ENCODE data around the gene HOXB8.

HOXB8 gene

DNA sequence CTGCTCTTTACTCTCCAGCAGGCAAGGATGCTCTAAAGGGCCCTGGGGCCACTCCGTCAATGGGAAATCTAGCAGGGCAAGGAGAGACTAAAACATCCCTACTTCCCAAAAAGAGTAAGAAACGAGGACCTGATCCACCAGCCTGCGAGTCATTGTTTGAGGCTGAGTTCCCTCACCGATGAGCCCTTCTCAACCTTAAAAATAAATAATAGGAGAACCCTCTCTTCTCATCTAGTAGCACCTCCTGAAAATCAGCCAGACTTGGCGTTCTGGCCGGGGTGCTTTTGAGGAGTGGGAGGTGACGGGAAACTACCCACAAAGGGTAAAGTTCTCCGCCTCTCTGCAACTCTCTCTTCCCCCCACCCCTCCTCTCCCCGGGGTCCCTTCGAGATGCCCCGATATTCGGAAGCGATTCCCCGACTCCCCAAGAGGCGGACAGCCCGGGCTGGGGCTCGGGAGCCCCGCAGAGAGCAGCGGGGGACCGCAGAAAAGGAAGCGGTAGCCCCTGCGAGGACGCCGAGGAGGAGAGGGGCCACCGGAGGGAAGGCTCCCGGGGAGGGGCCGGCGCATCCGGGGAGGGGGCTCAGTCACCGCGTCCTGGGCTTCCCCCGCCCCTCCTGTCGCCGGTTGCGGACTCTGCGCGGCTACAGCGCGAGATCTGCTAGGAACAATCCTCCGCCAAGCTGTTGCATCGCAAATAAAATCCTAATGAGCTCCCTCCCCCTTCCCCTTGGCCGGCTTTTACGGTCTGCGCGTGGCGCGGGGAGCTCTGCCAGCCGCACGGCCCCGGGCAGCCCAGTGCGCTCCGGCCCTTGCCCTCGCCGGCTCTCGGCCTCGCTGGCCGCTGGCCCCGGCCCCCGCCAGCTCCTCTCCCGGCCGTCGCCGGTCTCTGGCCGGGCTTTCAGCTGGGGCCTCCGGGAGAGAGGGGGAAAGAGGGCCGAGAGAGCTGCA, 9.7 kb upstream of the HOXB8 start:
- no peak for DNase-seq (ENCODE audit: low read depth)

DNA sequence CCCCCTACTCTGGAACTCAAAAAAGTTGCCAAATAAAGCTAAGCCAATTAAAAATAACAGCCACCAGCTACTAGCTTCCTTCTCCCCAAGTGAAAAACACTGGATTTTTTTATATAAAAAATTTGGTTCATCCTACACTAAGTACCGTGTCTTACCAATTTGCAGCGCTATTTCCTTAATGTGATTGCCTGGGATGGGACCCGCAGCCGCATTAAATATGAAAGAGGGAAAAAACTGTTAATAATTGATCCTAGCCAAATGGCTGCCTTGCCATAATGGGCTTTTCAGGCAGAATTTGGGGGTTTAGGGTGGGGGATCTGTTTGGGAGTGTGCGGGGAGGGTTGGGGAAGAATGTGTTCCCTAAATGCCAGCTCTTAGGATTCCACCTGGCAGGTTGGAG, 9.0 kb upstream of the HOXB8 start:
- no peak for DNase-seq (ENCODE audit: low read depth)

DNA sequence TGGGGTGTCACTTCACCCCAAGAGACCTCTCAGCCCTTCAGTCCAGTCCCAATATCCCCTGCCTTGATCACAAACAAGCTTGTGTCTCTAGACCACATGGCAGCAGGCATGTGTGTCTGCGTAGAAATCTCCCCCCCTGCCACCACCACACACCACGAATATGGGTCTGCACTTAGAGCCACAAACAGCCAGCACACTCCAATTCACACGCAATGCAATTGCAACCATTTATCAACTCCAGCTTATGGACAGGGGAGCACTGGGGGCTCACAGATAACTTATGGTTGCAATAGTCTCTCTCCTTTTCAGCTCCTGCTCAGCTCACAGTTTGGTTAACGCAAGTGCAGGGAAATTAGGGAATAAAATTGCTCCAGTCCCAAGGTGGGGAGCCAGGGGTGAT, 8.5 kb upstream of the HOXB8 start:
- no peak for DNase-seq (ENCODE audit: low read depth)

DNA sequence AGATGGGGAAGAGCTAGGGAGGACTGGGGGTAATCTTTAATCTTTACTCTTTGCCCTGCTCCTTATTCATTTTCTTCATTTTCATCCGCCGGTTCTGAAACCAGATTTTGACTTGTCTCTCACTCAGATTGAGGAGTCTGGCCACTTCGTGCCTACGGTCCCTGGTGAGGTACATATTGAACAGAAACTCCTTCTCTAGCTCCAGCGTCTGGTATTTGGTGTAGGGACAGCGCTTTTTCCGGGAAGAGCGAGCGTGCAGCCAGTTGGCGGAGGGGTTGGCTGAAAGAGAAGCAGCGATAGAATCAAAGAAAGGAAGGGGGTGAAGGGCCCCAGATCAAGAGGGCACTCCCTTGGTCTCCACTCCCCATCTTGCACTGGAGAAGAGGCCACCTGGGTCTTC, 7.8 kb upstream of the HOXB8 start:
- DNase-seq (ENCODE audit: low read depth) = no peak

DNA sequence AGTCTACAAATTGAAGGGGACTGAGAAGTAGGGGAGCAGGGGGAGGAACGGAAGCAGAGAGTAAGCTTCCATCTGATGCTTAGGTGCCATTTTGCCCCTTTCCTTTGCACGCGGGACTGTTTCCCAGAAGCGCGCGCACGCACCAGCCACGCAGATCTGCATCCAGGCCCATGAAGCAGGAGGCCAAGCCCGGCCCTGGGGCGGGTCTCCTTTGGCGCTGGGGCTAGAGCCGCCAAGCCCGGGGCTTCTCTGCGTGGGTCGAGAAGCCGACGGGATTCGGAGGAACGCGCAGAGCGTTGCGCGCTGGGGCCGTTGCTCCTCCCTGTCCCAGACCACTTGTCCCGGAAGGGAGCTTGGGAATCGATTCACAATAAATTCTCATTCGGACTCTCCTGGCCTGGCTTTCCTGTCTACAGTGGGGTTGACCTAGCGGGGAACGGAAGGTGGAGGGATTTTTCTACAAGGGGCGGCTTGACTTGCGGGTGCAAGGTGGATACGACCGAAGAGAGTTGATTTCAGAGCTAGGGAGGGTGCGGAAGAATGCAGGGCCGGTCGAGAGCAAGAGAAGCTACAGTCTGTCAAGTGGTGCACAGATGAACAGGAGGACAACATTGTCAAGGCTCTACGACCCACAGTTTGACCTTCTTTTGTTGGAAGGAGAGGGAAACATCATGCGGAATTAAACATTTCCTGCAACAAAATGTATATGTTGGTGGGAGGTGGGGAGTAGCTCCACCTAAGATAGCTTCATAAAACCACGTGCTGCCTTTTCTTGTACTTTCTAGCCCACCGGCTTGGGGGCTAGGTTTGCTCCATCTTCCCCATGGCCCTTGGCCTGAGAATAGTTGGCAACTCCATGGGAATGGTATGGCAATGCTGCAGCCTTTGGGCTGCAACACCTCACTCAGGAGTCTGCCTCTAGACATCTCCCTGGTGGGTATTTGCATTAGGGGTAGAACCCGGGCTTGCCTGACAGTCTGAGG, 6.6 kb upstream of the HOXB8 start:
- DNase-seq (ENCODE audit: low read depth) = no peak

DNA sequence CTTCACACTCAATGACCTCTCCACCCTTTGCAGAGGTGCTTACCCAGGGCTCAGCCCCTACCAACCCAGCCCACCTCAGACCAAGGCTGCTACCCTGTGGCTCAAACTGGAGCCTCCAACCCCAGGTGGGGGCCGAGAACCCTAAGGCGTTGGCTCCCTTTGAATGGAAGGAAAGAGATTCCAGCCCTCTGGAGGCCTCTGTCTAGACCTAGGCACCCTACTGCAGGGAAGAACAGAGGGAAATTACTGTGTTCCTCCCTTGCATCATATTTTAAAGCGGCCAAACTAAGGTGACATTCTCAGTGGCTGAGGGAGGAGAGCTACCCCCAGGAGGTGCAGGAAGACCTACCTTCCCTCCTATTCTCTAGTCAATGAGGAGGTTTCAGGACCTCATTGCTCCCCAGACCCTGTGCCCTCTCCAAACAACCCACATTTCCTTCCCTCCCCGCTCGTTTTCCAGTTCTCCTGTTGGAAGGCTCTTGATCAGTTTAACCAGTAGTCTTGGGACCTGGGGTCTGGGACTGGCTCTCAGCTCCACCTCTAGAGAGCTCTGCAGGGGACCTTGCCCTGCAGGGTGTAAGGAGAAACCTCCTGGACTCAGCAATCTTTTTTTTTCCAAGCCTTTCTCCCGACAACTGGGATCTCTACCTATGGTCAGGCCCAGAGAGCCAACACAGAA, 5.5 kb upstream of the HOXB8 start:
- DNase-seq (ENCODE audit: low read depth) = no peak

DNA sequence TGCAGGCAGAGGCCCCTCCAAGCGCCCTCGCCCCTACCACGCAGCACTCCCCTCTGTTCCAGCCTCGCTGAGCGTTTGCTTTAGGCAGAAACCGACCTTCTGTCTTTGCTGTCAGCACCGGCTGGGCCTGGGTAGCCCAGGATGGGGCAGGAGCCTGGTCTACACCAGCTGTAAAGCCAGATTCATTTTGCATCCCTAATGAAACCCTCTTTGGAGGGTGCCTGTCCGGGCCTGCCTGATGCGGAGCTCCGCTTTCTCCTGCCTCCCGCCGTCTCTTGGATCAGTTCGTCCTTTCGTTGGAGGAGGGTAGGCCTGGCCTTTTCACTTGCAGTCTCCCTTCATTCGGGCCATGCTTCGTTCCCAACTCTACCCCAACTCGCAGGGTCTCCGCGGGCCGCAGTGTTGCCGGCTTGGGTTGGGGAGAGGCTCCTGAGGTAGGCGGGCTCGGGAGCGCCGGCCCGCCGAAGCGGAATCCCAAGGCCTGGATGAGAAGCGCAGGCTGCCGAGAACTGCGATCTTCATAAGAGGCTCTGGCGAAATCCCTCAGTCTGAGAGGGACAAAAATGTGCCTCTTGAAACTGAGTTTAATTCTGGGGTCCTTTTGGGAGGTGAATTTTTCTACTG, 4.8 kb upstream of the HOXB8 start:
- DNase-seq (ENCODE audit: low read depth) = no peak

DNA sequence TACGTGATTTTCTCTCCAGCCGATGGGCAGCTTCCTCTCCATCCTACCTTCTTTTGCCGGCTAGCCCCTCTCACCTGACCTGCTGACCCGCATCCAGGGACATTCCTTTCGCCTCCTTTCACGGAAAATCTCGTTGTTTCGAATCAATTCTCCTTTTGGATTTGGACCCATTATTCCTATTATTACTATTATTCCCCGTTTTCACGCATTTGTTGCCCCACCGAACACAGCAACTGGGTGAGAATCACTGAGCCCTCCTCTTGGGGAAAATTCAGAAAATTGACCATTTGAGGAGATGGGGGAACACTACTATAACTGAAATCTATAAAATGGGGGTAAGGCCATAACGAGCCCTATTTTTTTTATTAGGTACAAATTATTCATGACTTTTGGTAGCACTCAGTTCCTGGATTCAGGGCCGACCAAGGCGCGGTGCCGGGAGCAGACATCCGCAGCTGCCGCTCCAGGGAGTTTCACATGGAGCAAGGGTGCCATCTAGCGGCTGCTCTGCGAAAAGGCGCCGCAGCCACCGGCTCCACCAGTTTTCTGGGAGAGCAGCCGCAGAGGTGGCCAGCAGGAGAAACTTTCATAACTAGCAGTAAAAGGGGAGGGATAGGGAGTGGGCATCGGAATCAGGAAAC, 3.3 kb upstream of the HOXB8 start:
- DNase-seq (ENCODE audit: low read depth) = no peak

DNA sequence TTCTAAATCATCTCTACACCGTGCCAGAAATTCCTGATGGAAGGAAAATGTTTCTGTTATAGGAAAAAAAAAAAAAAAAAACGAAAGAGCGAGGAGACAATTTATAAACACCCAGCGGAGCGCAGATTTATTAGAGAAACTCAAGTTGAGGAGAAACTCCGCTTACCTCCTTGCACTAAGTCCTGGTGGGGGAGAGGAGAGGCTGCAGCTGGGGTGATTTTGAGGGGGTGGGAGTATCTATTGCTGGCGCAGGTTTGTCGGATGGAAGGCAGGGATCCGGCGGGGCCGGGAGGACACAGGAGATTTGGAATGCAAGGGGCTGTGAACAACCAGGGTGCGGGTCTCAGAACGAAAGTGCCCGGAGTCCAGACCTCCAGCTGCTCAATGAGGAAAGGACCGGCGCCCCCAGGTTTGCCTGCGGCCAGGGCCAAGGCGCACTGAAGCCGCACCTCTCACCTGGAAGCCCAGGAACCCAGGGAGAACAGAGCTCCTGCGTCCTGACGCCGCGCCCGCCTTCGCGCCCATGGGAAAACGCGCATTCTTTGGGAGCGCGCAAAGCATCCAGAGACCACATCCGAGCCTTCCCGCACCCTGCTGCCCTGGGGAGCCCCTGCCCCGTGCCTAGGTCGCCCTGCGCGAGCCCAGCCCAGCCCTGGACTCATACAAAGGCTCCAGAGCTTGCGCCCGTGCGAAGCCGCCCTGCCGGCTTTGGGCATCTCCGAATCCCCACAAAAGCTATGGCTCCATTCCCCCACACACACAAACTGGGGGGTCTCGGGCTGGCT, 2.6 kb upstream of the HOXB8 start:
- no peak for DNase-seq (ENCODE audit: low read depth)

DNA sequence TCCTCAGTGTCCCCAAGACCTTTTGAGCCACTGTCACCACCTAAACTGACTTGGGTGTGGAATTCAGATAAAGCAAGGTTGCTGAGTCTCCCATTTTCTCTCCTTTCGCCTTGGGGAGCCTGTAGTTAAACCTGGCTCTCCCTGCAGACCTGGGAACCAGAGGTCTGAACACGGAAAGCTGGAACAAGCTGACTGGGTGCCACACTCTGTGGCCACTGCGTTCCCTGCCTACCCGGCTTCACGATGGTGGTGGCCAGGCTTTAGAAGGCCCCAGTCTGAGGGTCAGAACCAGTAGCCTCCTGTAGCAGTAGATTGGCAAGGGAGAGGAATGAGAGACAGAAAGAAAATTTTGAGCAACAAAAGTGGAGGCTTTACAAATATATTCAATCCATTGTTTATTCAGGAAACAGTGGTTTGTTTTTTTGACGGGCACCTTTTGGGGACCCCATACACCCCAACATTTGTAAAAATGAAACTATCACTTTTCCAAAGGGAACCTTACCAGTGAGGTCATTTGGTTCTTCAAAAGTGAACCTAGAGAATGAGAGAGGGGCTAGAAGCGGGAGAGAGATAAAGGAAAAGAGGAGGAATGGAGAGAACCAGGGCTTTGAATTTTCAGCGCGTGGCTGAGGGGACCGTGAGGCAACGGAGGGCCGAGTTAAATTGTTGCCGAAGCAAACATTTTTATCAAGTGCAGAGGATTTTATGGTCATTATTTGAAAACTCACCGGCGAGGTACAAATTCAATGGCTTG, 1.8 kb upstream of the HOXB8 start:
- DNase-seq (ENCODE audit: low read depth) = no peak

DNA sequence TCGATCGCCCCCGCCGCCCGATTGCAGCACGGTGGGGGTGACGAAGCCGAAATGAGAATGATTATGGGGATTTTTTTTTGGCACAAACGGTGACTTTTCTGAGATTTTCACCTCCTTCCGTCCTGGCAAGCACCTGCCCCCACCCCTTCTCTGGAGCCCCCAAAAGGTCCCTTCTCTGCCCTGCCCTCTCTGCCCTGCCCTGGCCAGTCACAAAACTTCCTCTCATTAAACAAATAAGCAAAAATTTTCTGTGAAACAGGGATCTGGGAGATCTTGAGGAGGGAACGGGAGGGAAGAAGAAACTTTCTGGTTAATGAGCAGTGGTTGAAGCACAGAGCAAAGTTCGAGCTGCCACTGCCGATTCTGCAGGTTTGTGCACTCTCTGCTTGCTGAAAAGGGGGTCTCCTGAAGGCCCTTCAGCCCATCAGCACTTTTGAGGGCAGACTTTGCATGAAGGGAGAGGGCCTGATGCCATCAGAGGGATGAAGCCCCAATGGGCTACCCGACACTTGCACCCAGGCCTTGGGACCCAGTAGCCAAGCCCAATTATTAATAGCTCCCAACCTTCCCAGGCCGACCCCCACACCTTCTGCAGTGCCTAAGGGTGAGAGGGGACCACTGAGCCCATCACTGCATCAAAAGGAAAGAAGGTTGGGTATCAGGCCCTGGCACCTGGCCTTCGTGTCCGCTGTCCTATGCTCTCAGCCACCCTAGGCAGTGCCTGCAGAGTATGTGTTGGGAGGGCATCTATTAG, 1.0 kb upstream of the HOXB8 start:
- DNase-seq (ENCODE audit: low read depth) = no peak

DNA sequence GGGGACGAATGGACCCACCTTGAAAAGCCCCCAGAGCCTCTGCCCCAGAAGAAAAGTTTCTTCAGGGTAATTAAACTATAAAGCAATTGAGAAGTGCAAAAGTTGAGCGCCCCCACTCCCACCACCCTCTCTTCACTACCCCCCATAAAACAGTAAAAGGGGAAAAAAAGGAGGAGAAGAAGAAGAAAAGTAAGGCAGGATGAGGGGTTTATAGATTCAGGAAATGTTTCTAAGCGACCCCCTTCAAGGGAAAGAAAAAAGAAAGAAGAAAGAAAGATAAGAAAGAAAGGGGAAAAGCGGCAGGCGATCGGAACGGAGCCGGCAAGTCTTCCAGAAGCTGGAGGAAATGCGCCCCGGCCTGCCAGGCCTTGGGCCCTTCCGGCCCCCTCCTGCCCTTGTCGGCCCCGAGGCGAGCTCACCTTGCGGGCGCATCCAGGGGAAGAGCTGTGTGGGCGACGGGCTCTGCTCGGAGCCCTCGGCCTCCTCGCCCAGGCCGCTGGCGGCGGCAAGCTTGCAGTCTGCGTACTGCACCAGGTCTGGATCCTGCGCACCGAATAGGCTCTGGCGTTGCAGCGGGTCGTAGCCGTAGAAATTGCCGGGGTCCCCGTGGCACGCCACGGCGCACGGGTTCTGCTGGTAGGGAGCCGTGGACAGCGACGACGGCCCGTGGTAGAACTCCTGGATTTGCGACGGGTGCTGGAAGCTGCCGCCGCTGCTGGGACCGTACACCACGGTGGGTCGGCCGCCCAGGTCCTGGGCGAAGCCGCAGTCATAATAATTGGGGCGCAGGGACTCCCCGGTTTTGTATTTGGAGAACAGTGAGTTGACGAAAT, 1.0 kb downstream of the HOXB8 start:
- no peak for DNase-seq (ENCODE audit: low read depth)

DNA sequence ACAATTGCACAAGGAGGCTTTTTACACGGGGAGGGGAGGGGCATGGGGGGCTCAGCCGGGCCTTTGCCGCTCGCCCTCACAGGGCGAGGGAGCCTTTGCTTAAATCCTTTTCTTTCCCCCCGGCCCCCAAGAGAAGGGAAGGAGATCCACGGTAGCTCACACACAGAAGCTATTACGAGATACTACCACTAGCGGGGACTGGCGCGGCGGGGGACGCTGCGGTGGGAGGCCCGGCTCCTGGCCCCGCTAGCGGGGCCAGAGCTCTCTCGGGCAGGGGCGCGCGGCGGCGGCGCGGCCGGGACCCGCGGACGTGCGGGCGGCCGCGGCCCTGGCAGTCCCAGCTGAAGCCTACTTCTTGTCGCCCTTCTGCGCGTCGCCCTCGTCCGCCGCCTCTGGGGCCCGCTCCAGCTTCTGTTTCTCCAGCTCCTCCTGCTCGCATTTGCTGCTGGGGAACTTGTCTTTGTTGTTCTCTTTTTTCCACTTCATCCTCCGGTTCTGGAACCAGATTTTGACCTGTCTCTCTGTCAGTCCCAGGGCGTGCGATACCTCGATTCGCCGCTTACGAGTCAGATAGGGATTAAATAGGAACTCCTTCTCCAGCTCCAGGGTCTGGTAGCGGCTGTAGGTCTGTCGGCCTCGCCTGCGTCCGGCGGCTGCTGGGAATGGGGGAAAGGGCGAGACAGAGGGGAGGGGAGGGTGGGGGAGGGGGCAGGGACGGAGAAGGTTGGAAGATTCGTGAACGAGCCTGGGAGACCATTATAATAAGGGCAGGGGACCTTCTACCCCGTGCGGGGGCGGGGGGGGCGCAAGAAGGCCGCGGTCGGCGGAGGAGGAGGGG, 2.0 kb downstream of the HOXB8 start:
- DNase-seq (ENCODE audit: low read depth) = no peak

DNA sequence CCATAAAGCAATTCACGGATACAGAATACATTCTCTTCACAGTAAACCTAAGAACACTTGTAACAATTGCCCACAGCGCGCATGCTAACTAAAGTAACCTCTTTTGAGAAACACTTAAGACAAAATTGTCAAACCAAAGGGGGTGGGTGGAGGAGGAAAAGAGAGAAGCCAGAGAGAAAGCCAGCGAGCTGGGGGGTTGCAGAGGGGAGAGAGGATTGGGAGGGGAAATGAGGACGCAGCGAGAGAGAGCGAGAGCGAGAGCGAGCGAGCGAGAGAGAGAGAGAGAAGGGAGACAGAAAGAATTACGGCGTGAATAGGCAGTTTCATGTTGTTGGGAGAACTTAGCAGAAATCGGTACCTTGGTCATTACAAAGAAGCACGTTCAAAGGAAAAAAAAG, 2.6 kb downstream of the HOXB8 start:
- no peak for DNase-seq (ENCODE audit: low read depth)

DNA sequence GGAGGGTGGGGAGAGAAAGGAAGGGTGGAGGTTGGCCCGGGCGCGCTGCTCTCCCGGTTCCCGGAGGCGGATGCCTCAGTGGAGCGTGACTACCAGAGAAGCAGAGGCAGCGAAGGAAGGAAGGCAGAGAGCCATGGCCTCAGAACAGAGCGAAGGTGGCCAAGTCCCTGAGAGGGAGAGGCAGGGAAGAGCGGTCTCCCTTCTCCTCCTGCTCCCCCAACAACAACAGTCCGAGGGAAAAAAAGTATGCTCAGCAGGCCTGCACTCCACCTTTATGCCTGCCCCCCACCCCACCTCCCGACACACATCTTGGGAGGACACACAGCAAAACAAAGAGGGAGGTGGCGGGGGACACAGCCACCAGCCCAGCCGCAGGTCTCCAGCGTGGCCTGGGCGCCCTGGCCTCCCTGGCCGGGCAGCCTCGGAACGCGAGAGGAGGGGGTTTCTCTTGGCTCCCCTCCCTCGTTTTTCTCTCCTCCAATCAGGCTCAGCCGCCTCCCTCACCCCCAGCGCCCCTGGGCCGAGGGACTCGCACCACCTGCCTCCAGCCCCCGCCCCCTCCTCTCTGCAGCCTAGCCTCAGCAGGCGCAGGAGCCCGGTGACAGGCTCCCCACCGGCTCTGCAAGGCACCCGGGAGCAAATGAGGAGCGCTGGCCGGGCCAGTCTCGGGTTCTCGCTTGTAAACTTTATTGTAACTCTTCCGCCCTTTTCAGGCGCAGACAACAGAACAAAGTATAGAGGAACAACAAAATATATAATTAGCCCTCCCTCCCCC, 3.2 kb downstream of the HOXB8 start:
- no peak for DNase-seq (ENCODE audit: low read depth)

DNA sequence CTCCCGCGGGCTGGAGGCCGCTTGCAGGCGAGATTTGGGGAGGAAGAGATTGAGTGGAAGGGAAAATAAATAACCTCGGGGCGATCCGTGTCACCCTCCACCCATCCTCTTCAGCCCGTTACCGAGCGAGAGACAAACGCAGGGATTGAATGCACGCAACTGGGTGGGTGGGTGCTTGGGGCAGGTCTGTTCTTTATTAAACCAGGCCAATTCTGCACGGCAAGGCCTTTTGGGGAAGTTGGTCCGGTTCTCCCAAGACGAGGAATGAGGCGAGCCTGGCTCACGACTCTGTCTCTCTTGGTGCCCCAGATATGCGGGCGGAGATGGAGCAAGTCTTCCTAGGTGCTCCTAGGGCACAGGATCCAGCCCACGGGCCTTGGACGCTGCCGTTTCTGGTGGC, 3.9 kb downstream of the HOXB8 start:
- DNase-seq (ENCODE audit: low read depth) = no peak

Data from HS-27A (cell line).